GM12878 (cell line): ENCODE results near the gene C18orf63. TPM values are rescaled to one million over a fixed set of nuclear protein-coding genes. Genes with fewer than 3 reads are reported as not detected.

Experiments used
- ATAC-seq: fragments of 200-7000 bp; cut with Tn5 transposase; 3 replicates; pipeline ENCODE4 v1.9.1; 2020; ENCODE audit warnings: mild to moderate bottlenecking, moderate library complexity
- BruUV-seq: library from RNA; stranded (reverse); fragments of 400-500 nt; replicated peaks from 2 replicates; lab custom pipeline; 2021; lab: Mats Ljungman, UMichigan
- CTCF ChIA-PET: fragments of 300-600 bp; sonication (Branson Sonifier 250); formaldehyde crosslinking; extraction: SDS; loops from one replicate; lab custom pipeline; 2021; ENCODE audit warnings: inconsistent platforms; lab: Yijun Ruan, JAX
- POLR2A ChIA-PET: fragments of 350-600 bp; formaldehyde crosslinking; extraction: SDS; loops from one replicate; lab custom pipeline; 2021; ENCODE audit warnings: inconsistent platforms; lab: Charles Lee
- RAD21 ChIA-PET: fragments of 300-600 bp; sonication (Branson Sonifier 250); formaldehyde crosslinking; loops from one replicate; lab custom pipeline; 2023; ENCODE audit warnings: antibody characterized with exemption; ENCODE audit not compliant: unreplicated experiment; lab: Charles Lee
- SMC1A ChIA-PET: fragments of 300-600 bp; sonication (Branson Sonifier 250); formaldehyde crosslinking; loops from one replicate; lab custom pipeline; 2023; ENCODE audit not compliant: unreplicated experiment, uncharacterized antibody; lab: Charles Lee
- DNase-seq: peaks from one replicate; pipeline ENCODE4 v3.0.0-alpha.2; 2011; ENCODE audit warnings: low read depth, low spot score
- FAIRE-seq: peaks from 3 replicates; lab custom pipeline; 2011; peaks lifted over from hg19 to GRCh38; lab: Jason Lieb, UNC
- H2AFZ ChIP-seq: 2 replicates; pipeline ENCODE4 v1.6.0; 2011; ENCODE audit warnings: low read depth, low read length, control low read depth; ENCODE audit not compliant: control insufficient read depth
- H3K27ac ChIP-seq: 2 replicates; pipeline ENCODE4 v1.5.1; 2011; ENCODE audit warnings: control low read depth; ENCODE audit not compliant: control insufficient read depth, insufficient read depth
- H3K27me3 ChIP-seq, 2 experiments: replicated peaks in 1 of 2; 2 replicates each; pipeline versions ENCODE4 v1.6.0 to v1.6.1; 2011; ENCODE audit warnings: low read length in 1 of 2; ENCODE audit not compliant: control insufficient read depth in 2 of 2, insufficient read depth in 2 of 2
- H3K36me3 ChIP-seq, 2 experiments: 2 replicates each; pipeline ENCODE4 v1.5.1; 2011; ENCODE audit warnings: low read length in 1 of 2; ENCODE audit not compliant: control insufficient read depth in 2 of 2, insufficient read depth in 2 of 2
- H3K4me1 ChIP-seq: 2 replicates; pipeline ENCODE4 v1.6.1; 2011; ENCODE audit warnings: mild to moderate bottlenecking, low read length, moderate library complexity, mixed read lengths; ENCODE audit not compliant: control insufficient read depth, insufficient read depth
- H3K4me2 ChIP-seq: 2 replicates; pipeline ENCODE4 v1.6.0; 2011; ENCODE audit warnings: control low read depth; ENCODE audit not compliant: control insufficient read depth, insufficient read depth
- H3K4me3 ChIP-seq: fragments of 200-600 bp; sonication (generic); 2 replicates; pipeline ENCODE4 v1.5.1; 2016
- H3K79me2 ChIP-seq: 2 replicates; pipeline ENCODE4 v1.6.0; 2011; ENCODE audit warnings: low read length; ENCODE audit not compliant: control insufficient read depth, insufficient read depth
- H3K9ac ChIP-seq: 2 replicates; pipeline ENCODE4 v1.8.0; 2011; ENCODE audit warnings: low read length, control low read depth, mixed read lengths; ENCODE audit not compliant: control insufficient read depth, insufficient read depth
- H3K9me3 ChIP-seq: replicated peaks from 3 replicates; pipeline ENCODE4 v1.5.1; 2011; ENCODE audit warnings: mild to moderate bottlenecking, low read length; ENCODE audit not compliant: control insufficient read depth, insufficient read depth
- H4K20me1 ChIP-seq: 2 replicates; pipeline ENCODE4 v1.6.0; 2011; ENCODE audit not compliant: control insufficient read depth, insufficient read depth
- FOS ChIP-seq: IDR thresholded peaks from 3 replicates; pipeline ENCODE4 v1.6.1; 2011; ENCODE audit warnings: borderline replicate concordance; ENCODE audit not compliant: insufficient read length; ENCODE audit errors: extremely low read depth
- HDAC6 ChIP-seq: fragments of 200-600 bp; sonication (generic); IDR thresholded peaks from one replicate; pipeline ENCODE4 v1.8.0; 2017; ENCODE audit warnings: antibody characterized with exemption; ENCODE audit not compliant: unreplicated experiment
- JUND ChIP-seq: IDR thresholded peaks from 2 replicates; pipeline ENCODE4 v1.6.1; 2012; ENCODE audit warnings: low read depth, mild to moderate bottlenecking, low read length, improper control_type of control experiment, moderate library complexity
- MEF2B ChIP-seq: fragments of 450-650 bp; IDR thresholded peaks from 2 replicates; pipeline ENCODE4 v1.6.1; 2018; ENCODE audit warnings: mild to moderate bottlenecking, moderate library complexity; ENCODE audit not compliant: partially characterized antibody, poor library complexity, severe bottlenecking
- MTA2 ChIP-seq: fragments of 450-650 bp; IDR thresholded peaks from 2 replicates; pipeline ENCODE4 v1.6.1; 2016; ENCODE audit warnings: low read depth, mild to moderate bottlenecking, moderate library complexity
- NBN ChIP-seq: fragments of 450-650 bp; IDR thresholded peaks from 2 replicates; pipeline ENCODE4 v1.6.1; 2016
- PAX8 ChIP-seq: fragments of 450-650 bp; IDR thresholded peaks from 2 replicates; pipeline ENCODE4 v1.6.1; 2017; ENCODE audit warnings: mild to moderate bottlenecking, moderate library complexity
- YBX1 ChIP-seq: fragments of 450-650 bp; IDR thresholded peaks from 2 replicates; pipeline ENCODE4 v1.6.1; 2016; ENCODE audit warnings: antibody characterized with exemption
- YY1 ChIP-seq: IDR thresholded peaks from 2 replicates; pipeline ENCODE4 v1.6.1; 2011; ENCODE audit warnings: low read depth, mild to moderate bottlenecking, low read length
- ZNF217 ChIP-seq: fragments of 450-650 bp; IDR thresholded peaks from 2 replicates; pipeline ENCODE4 v1.6.1; 2017; ENCODE audit warnings: antibody characterized with exemption, mild to moderate bottlenecking
- WGBS: methylation state at CpG from one replicate; pipeline ENCODE4 v1.1.6; 2016; ENCODE audit warnings: low lambda C conversion rate; ENCODE audit not compliant: insufficient replicate concordance, insufficient coverage; ENCODE audit errors: missing lambda C conversion rate; 5-methylcytosine and 5-hydroxymethylcytosine counted together
- in situ Hi-C: fragments of 300-500 bp; cut with MboI; formaldehyde crosslinking; loops from 9 replicates; pipeline ENCODE4 v1.14.3; 2018; ENCODE audit warnings: mixed read lengths
- intact Hi-C: fragments of 100-400 bp; cut with micrococcal nuclease; formaldehyde crosslinking; loops from one replicate; pipeline ENCODE4 v1.14.2; 2022; ENCODE audit not compliant: unreplicated experiment
- polyA plus RNA-seq, 11 experiments: library from polyadenylated mRNA; depleted of rRNA in 4 of 11; unstranded in 6 of 11; stranded (reverse) in 5 of 11; fragments of >200 nt; fragmentation: Nextera tagmentation in 4 of 11; fragmentation: Illumina TruSeq in 1 of 11; extraction: Ambion mirVana in 4 of 11; extraction: Trizol in 1 of 11; gene quantifications; 1 replicate in 1 of 11; 2 replicates in 10 of 11; pipeline versions ENCODE4 v1.2.1 to v1.2.3, GENCODE V29; 2011 to 2016; ENCODE audit warnings: inconsistent platforms in 2 of 11, missing spikeins in 2 of 11, low read depth in 1 of 11
- total RNA-seq, 4 experiments: library from RNA; depleted of rRNA in 3 of 4; stranded (reverse); fragments of >200 nt in 3 of 4; fragmentation: Illumina TruSeq in 1 of 4; extraction: Trizol in 1 of 4; gene quantifications; 2 replicates each; pipeline versions ENCODE4 v1.2.1 to v1.2.3, GENCODE V29; 2013 to 2021
- TF ChIP-seq, protein P1 (sequence below): fragments of 450-650 bp; IDR thresholded peaks from 2 replicates; pipeline ENCODE4 v1.6.1; 2017; ENCODE audit warnings: mild to moderate bottlenecking, low read depth, inconsistent platforms; ENCODE audit not compliant: poor library complexity, severe bottlenecking
- TF ChIP-seq, protein P2 (sequence below): IDR thresholded peaks from 2 replicates; pipeline ENCODE4 v1.6.1; 2011; ENCODE audit warnings: low read depth, low read length, improper control_type of control experiment, borderline replicate concordance
- TF ChIP-seq, protein P3 (sequence below): IDR thresholded peaks from 2 replicates; pipeline ENCODE4 v1.6.1; 2012; ENCODE audit warnings: low read depth, low read length, improper control_type of control experiment
- TF ChIP-seq, protein P4 (sequence below): IDR thresholded peaks from 2 replicates; pipeline ENCODE4 v1.6.1; 2012; ENCODE audit warnings: low read depth, low read length, improper control_type of control experiment

C18orf63 gene
- total and polyA plus RNA-seq, 10 of the 15 experiments (the other 5 are each of a cell fraction or from before 2014, with no cell fraction given), result not detected

DNA sequence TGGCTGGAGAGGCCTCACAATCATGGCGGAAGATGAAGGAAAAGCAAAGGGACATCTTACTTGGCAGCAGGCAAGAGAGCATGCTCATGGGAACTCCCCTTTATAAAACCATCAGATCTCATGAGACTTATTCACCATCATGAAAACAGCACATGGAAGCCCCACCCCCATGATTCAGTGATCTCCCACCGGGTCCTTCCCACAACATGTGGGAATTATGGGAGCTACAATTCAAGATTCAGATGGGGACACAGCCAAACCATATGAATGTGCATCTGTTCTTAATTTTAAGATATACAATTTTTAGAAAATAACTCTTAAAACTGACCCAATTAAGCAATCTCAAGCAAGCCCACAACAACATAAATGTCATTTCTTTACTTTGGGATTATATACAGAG lies 12.6 kb downstream of the C18orf63 start:
- H2AFZ ChIP-seq, result no peak overlapping the region
- in situ Hi-C loops, result no loop called here
- ChIA-PET RAD21 (no interaction called here), POLR2A (no interaction called here), CTCF (no interaction called here), SMC1A (interaction anchor here (0.9 to 1.4 kb wide), 3 partner anchors 11 to 131 kb away, joined by 3 to 4 read pairs (median 4); no protein-coding TSS in a partner anchor)
- no peaks in the 10 kb centered on the region for H3K36me3 ChIP-seq
- H3K9me3 ChIP-seq, result peaks cover 1% of the 10 kb centered on the region; the same call in 2 of the 3 replicates
- ATAC-seq (no peak), FAIRE-seq (no peak)
- H3K79me2 ChIP-seq, result no peaks in the 10 kb centered on the region
- no peak overlapping the region for H3K9ac ChIP-seq
- BruUV-seq, result no TSS peak
- H3K4me3 ChIP-seq, result no peak overlapping the region
- 29% methylated on average over 2 of the region's 2 CpGs for WGBS
- intact Hi-C loops, result no loop called here
- no peaks in the 10 kb centered on the region for H3K27me3 ChIP-seq
- no peak overlapping the region for H3K27ac ChIP-seq
- H4K20me1 ChIP-seq, result no peaks in the 10 kb centered on the region
- no peaks in the 10 kb centered on the region for H3K4me1 ChIP-seq
- TF ChIP-seq MTA2 (no peak), ZNF217 (no peak), NBN (no peak), YY1 (no peak), YBX1 (no peak), FOS (no peak), PAX8 (no peak), JUND (no peak), MEF2B (no peak), HDAC6 (no peak)
- TF ChIP-seq, protein P1, sequence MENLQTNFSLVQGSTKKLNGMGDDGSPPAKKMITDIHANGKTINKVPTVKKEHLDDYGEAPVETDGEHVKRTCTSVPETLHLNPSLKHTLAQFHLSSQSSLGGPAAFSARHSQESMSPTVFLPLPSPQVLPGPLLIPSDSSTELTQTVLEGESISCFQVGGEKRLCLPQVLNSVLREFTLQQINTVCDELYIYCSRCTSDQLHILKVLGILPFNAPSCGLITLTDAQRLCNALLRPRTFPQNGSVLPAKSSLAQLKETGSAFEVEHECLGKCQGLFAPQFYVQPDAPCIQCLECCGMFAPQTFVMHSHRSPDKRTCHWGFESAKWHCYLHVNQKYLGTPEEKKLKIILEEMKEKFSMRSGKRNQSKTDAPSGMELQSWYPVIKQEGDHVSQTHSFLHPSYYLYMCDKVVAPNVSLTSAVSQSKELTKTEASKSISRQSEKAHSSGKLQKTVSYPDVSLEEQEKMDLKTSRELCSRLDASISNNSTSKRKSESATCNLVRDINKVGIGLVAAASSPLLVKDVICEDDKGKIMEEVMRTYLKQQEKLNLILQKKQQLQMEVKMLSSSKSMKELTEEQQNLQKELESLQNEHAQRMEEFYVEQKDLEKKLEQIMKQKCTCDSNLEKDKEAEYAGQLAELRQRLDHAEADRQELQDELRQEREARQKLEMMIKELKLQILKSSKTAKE, result no peak
- TF ChIP-seq, protein P2, sequence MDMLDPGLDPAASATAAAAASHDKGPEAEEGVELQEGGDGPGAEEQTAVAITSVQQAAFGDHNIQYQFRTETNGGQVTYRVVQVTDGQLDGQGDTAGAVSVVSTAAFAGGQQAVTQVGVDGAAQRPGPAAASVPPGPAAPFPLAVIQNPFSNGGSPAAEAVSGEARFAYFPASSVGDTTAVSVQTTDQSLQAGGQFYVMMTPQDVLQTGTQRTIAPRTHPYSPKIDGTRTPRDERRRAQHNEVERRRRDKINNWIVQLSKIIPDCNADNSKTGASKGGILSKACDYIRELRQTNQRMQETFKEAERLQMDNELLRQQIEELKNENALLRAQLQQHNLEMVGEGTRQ, result no peak
- TF ChIP-seq, protein P3, sequence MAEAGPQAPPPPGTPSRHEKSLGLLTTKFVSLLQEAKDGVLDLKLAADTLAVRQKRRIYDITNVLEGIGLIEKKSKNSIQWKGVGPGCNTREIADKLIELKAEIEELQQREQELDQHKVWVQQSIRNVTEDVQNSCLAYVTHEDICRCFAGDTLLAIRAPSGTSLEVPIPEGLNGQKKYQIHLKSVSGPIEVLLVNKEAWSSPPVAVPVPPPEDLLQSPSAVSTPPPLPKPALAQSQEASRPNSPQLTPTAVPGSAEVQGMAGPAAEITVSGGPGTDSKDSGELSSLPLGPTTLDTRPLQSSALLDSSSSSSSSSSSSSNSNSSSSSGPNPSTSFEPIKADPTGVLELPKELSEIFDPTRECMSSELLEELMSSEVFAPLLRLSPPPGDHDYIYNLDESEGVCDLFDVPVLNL, result no peak
- TF ChIP-seq, protein P4, sequence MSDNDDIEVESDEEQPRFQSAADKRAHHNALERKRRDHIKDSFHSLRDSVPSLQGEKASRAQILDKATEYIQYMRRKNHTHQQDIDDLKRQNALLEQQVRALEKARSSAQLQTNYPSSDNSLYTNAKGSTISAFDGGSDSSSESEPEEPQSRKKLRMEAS, result no peak
- TF ChIP-seq, all 136 proteins: peak for 0
- DNase-seq, result no peak
- no peak overlapping the region for H3K4me2 ChIP-seq
